ENCODE data around the gene LGMN. TPM values are rescaled to one million over a fixed set of nuclear protein-coding genes. Genes with fewer than 3 reads are reported as not detected.
"Not testable (repeated sequence)": the region's sequence is repeated elsewhere in the genome, so short reads cannot be mapped to it uniquely, and the experiment has no call there.

Gene LGMN
- total RNA-seq, 4 donors from 2014 or later = 161 to 193 (median 175) TPM

GRCh38 chr14:92686900-92687427 lies 61.5 kb downstream of the LGMN start:
- peak in 1 of 3 donors; percentile 89 for TF ChIP-seq CTCF (IDR thresholded peaks at IDR 0.05)
- DNase-seq (ENCODE audit: low spot score) (peak; percentile 55), ATAC-seq (ENCODE audit: low FRiP score) (peak; percentile 80)

GRCh38 chr14:92686411-92686899 lies 62.0 kb downstream of the LGMN start:
- DNase-seq (ENCODE audit: low spot score) = no peak
- no peak for TF ChIP-seq CTCF (IDR thresholded peaks at IDR 0.05)
- peak; percentile 25 for ATAC-seq (ENCODE audit: low FRiP score)

DNA sequence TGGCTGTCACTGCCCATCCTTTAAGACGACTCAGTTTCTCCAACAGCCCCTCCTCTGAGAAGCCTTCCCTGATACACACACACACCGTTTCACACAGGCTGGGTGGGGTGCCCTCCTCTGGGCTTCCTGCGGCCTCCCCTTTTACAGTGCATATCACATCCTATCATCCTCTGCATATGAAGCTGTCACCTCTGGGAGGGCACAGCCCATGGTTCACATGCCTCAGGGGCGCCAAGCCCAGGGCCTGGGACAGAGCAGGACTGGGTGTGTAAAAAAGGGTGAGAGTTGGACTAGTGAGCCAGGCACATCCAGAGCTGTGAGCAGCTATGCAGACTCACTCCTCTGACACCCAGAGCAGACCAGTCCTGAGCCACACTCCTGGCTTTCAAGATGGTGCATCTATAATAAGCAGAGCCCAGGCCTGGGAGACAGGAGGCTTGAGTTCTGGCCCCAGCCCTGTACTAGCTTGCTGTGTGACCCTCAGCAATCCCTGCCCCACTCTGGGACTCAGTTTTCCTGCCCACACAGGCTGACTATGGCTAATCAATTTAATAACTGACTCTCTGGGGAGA lies 62.6 kb downstream of the LGMN start:
- DNase-seq (ENCODE audit: low spot score) = no peak
- no peak for ATAC-seq (ENCODE audit: low FRiP score)
- no peak for TF ChIP-seq CTCF (IDR thresholded peaks at IDR 0.05)

GRCh38 chr14:92684801-92685560 lies 63.4 kb downstream of the LGMN start:
- ATAC-seq (ENCODE audit: low FRiP score) = no peak
- TF ChIP-seq CTCF (IDR thresholded peaks at IDR 0.05) = no peak
- no peak for DNase-seq (ENCODE audit: low spot score)

DNA sequence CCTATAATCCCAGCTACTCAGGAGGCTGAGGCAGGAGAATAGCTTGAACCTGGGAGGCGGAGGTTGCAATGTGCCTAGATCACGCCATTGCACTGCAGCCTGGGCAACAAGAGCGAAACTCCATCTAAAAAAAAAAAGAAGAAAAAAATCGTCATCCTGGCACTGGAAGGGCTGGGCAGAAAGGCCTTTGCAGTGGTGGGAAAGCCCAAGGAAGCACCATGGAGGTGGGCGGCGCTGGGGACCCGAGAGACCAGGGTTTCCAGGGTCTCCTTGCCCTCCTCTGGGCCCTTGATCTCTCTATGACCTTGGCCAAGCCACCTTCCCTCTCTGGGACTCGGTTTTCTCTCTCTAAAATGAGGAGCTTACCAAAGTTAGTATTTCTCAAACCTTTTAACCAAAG lies 65.4 kb downstream of the LGMN start:
- no peak for TF ChIP-seq CTCF (IDR thresholded peaks at IDR 0.05)
- ATAC-seq (ENCODE audit: low FRiP score) = no peak
- DNase-seq (ENCODE audit: low spot score) = no peak

GRCh38 chr14:92680781-92681650 lies 67.4 kb downstream of the LGMN start:
- no peak for DNase-seq (ENCODE audit: low spot score)
- no peak for TF ChIP-seq CTCF (IDR thresholded peaks at IDR 0.05)

GRCh38 chr14:92680330-92680729 lies 68.1 kb downstream of the LGMN start:
- ATAC-seq (ENCODE audit: low FRiP score); DNase-seq (ENCODE audit: low spot score): not testable (repeated sequence)

More at GRCh38 chr14:92680781-92681650, 67.4 kb downstream of the LGMN start:
- peak; percentile 18 for ATAC-seq (ENCODE audit: low FRiP score)
